ENCODE data around the gene PGAM5.

GRCh38 chr12:132761032-132761920 is 50.6 kb downstream of the PGAM5 start, which contains the start of gene ANKLE2:
- TF ChIP-seq CTCF (IDR thresholded peaks at IDR 0.05; ENCODE audit: borderline replicate concordance, extremely low read depth, low read length, poor library complexity, severe bottlenecking) (no peak), EZH2 (IDR thresholded peaks at IDR 0.05; ENCODE audit: borderline replicate concordance, low read depth, low read length, severe bottlenecking) (no peak)
